Natural killer cell (primary cell): ENCODE results near the gene RHOG. TPM values are rescaled to one million over a fixed set of nuclear protein-coding genes. Genes with fewer than 3 reads are reported as not detected.

ENCODE experiments used
- ATAC-seq, 3 donors: fragments of 150-1000 bp in 2 of 3; fragments of 200-7000 bp in 1 of 3; cut with Tn5 transposase; 1 replicate in 1 of 3; 2 replicates in 2 of 3; pipeline ENCODE4 v1.10.0; 2021; ENCODE audit warnings: mild to moderate bottlenecking in 2 of 3, moderate library complexity in 2 of 3
- DNase-seq, 2 donors: peaks; one replicate each; pipeline versions ENCODE4 v3.0.0 to v3.0.0-alpha.2; 2013 to 2021; ENCODE audit warnings: mixed read lengths in 1 of 2
- H3K27ac ChIP-seq: one replicate; pipeline ENCODE4 v1.5.1; 2013; ENCODE audit warnings: mild to moderate bottlenecking, low read length
- H3K27me3 ChIP-seq: one replicate; pipeline ENCODE4 v1.6.1; 2013; ENCODE audit warnings: low read length; ENCODE audit not compliant: control insufficient read depth, insufficient read depth
- H3K36me3 ChIP-seq: one replicate; pipeline ENCODE4 v1.6.1; 2013; ENCODE audit warnings: low read length; ENCODE audit not compliant: control insufficient read depth, insufficient read depth
- H3K4me1 ChIP-seq: one replicate; pipeline ENCODE4 v1.6.1; 2013; ENCODE audit warnings: low read length; ENCODE audit not compliant: control insufficient read depth, insufficient read depth
- H3K4me3 ChIP-seq: one replicate; pipeline ENCODE4 v1.5.1; 2013; ENCODE audit warnings: low read length
- H3K9me3 ChIP-seq: one replicate; pipeline ENCODE4 v1.6.1; 2013; ENCODE audit warnings: low read length; ENCODE audit not compliant: control insufficient read depth, insufficient read depth
- H3K27ac Mint-ChIP-seq, 2 donors: one replicate each; pipeline ENCODE4 v1.8.0; 2022; ENCODE audit warnings: mild to moderate bottlenecking in 2 of 2, mixed read lengths in 2 of 2, moderate library complexity in 1 of 2
- H3K27me3 Mint-ChIP-seq, 2 donors: one replicate each; pipeline ENCODE4 v1.8.0; 2022; ENCODE audit warnings: low read depth in 2 of 2, mixed read lengths in 2 of 2
- H3K36me3 Mint-ChIP-seq: one replicate; pipeline ENCODE4 v1.8.0; 2022; ENCODE audit warnings: mixed read lengths
- H3K4me1 Mint-ChIP-seq, 2 donors: one replicate each; pipeline ENCODE4 v1.8.0; 2022; ENCODE audit warnings: mixed read lengths in 2 of 2
- H3K4me3 Mint-ChIP-seq: one replicate; pipeline ENCODE4 v1.8.0; 2022; ENCODE audit warnings: mild to moderate bottlenecking, moderate library complexity, mixed read lengths
- H3K9me3 Mint-ChIP-seq, 2 donors: one replicate each; pipeline ENCODE4 v1.8.0; 2022; ENCODE audit warnings: mixed read lengths in 2 of 2
- CTCF ChIP-seq: fragments of 200-600 bp; IDR thresholded peaks from one replicate; pipeline ENCODE4 v1.8.0; 2022; ENCODE audit warnings: antibody characterized with exemption
- WGBS: methylation state at CpG from one replicate; pipeline ENCODE4 v1.1.7; 2013; ENCODE audit warnings: missing lambda C conversion rate; ENCODE audit not compliant: insufficient coverage; 5-methylcytosine and 5-hydroxymethylcytosine counted together
- intact Hi-C: fragments of 100-400 bp; cut with micrococcal nuclease; formaldehyde crosslinking; loops from one replicate; pipeline ENCODE4 v1.14.2; 2022
- total RNA-seq, 4 donors: library from RNA; stranded (reverse); fragments of 120-200 nt in 1 of 4; gene quantifications; one replicate each; pipeline versions ENCODE4 v1.2.3 to v1.2.4, GENCODE V29; 2013 to 2022

RHOG gene
- 100 to 1,000 TPM; 114 to 145 (median 137) TPM for total RNA-seq
- 39.8 TPM for total RNA-seq (2013)

GRCh38 chr11:3840870-3841425, at the start of gene RHOG:
TSS of gene RHOG (minus strand) at chr11:3840959. CDS start at chr11:3828138, 12,821 bp downstream.
- H3K27ac Mint-ChIP-seq: peak within 1 kb of the TSS; percentile 90 to 95
- Histone ChIP-seq H3K27ac (peak within 1 kb of the TSS; percentile 97), H3K27me3 (no peaks in the 10 kb centered on the region), H3K36me3 (no peaks in the 10 kb centered on the region), H3K9me3 (no peaks in the 10 kb centered on the region), H3K4me3 (peak within 1 kb of the TSS; percentile 77), H3K4me1 (peaks cover 51% of the 10 kb centered on the region)
- peak; percentile 69 to 80 (median 74) for ATAC-seq
- peak in 1 of 2 donors; percentile 75 for DNase-seq
- no peaks in the 10 kb centered on the region for H3K36me3 Mint-ChIP-seq
- H3K4me3 Mint-ChIP-seq: peak within 1 kb of the TSS; percentile 90
- intact Hi-C loops: loop anchor here (1.0 to 2.0 kb wide), 3 partner anchors 13 to 44 kb away; partner anchors contain the start of gene NUP98
- H3K27me3 Mint-ChIP-seq: no peaks in the 10 kb centered on the region
- peaks cover 31 to 44% of the 10 kb centered on the region in 2 donors for H3K4me1 Mint-ChIP-seq
- under 1% methylated on average over 37 of the region's 42 CpGs for WGBS
- no peaks in the 10 kb centered on the region for H3K9me3 Mint-ChIP-seq
- no peak for TF ChIP-seq CTCF

GRCh38 chr11:3890014-3890413, 49.3 kb upstream of the RHOG start:
- Histone ChIP-seq H3K9me3 (no peaks in the 10 kb centered on the region), H3K4me1 (peaks cover 36% of the 10 kb centered on the region), H3K36me3 (no peaks in the 10 kb centered on the region), H3K27me3 (no peaks in the 10 kb centered on the region), H3K4me3 (no peak overlapping the region), H3K27ac (no peak overlapping the region)
- no peak for TF ChIP-seq CTCF
- Mint-ChIP-seq H3K4me1 (peaks cover 67 to 68% of the 10 kb centered on the region in 2 donors), H3K27me3 (no peaks in the 10 kb centered on the region), H3K36me3 (no peaks in the 10 kb centered on the region), H3K27ac (peak overlapping the region; percentile 41 to 81), H3K4me3 (no peak overlapping the region), H3K9me3 (no peaks in the 10 kb centered on the region)
- no peak for ATAC-seq
- no peak for DNase-seq
- WGBS: 97% methylated on average over 2 of the region's 2 CpGs
- intact Hi-C loops: loop anchor here (5.0 kb wide), 1 partner anchor 33 kb away; the partner anchor contains the start of gene STIM1

GRCh38 chr11:3888876-3889275, 48.1 kb upstream of the RHOG start:
- no peak for DNase-seq

More at GRCh38 chr11:3888876-3889275, 48.1 kb upstream of the RHOG start:
- Histone ChIP-seq H3K27ac (no peak overlapping the region), H3K27me3 (no peaks in the 10 kb centered on the region), H3K4me3 (no peak overlapping the region), H3K9me3 (no peaks in the 10 kb centered on the region), H3K36me3 (no peaks in the 10 kb centered on the region), H3K4me1 (peaks cover 31% of the 10 kb centered on the region)
- TF ChIP-seq CTCF: no peak
- no peaks in the 10 kb centered on the region for H3K27me3 Mint-ChIP-seq
- no peak for ATAC-seq
- H3K36me3 Mint-ChIP-seq: no peaks in the 10 kb centered on the region
- H3K27ac Mint-ChIP-seq: peak overlapping the region; percentile 41 to 63
- H3K9me3 Mint-ChIP-seq: no peaks in the 10 kb centered on the region
- peaks cover 67 to 71% of the 10 kb centered on the region in 2 donors for H3K4me1 Mint-ChIP-seq
- intact Hi-C loops: no loop called here
- H3K4me3 Mint-ChIP-seq: no peak overlapping the region
